Effector memory CD8-positive, alpha-beta T cell (primary cell): Measurements from ENCODE around the gene CCT3.

Source experiments
- ATAC-seq: fragments of 150-1000 bp; cut with Tn5 transposase; replicated peaks from 2 replicates; pipeline ENCODE4 v1.10.0; 2021; ENCODE audit warnings: mild to moderate bottlenecking, moderate library complexity
- DNase-seq, 3 experiments: peaks; one replicate each; pipeline ENCODE4 v3.0.0; 2021
- H3K27ac Mint-ChIP-seq, 2 donors: one replicate each; pipeline ENCODE4 v1.8.0; 2022; ENCODE audit warnings: mild to moderate bottlenecking in 2 of 2, mixed read lengths in 2 of 2, moderate library complexity in 2 of 2
- H3K27me3 Mint-ChIP-seq, 2 donors: one replicate each; pipeline ENCODE4 v1.8.0; 2022; ENCODE audit warnings: mixed read lengths in 2 of 2
- H3K36me3 Mint-ChIP-seq: one replicate; pipeline ENCODE4 v1.8.0; 2022; ENCODE audit warnings: mild to moderate bottlenecking, moderate library complexity, mixed read lengths; ENCODE audit not compliant: insufficient read depth
- H3K4me1 Mint-ChIP-seq, 2 donors: one replicate each; pipeline ENCODE4 v1.8.0; 2022; ENCODE audit warnings: low read depth in 2 of 2, mixed read lengths in 2 of 2
- H3K4me3 Mint-ChIP-seq, 2 donors: one replicate each; pipeline ENCODE4 v1.8.0; 2022; ENCODE audit warnings: mild to moderate bottlenecking in 2 of 2, mixed read lengths in 2 of 2, moderate library complexity in 2 of 2
- H3K9me3 Mint-ChIP-seq, 2 donors: one replicate each; pipeline ENCODE4 v1.8.0; 2022; ENCODE audit warnings: mixed read lengths in 2 of 2

CCT3 gene

DNA sequence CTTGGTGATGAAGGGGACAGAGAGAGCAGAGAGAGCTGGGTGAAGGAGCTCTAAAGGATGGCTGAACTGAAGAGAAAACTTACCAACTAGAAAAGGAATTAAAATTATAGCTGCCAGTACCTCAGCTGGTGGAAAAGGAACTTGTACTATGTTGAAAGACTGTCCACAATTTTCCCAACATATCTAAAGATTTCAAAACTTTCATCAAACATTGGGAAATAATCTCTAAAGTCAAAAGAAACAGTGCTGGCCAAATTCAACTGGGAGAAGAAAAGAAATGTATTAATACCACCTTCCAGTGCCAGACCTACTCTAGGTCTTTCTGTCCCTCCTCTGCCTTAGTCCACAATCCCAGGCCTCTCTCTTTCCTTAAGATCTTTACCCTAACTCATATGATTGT is 61.6 kb downstream of the CCT3 start:
- H3K4me3 Mint-ChIP-seq: no peak overlapping the region
- H3K36me3 Mint-ChIP-seq: peaks cover 74% of the 10 kb centered on the region
- no peaks in the 10 kb centered on the region for H3K27me3 Mint-ChIP-seq
- H3K4me1 Mint-ChIP-seq: peaks cover 12 to 13% of the 10 kb centered on the region in 2 donors
- no peaks in the 10 kb centered on the region for H3K9me3 Mint-ChIP-seq
- ATAC-seq: no peak
- no peak for DNase-seq
- H3K27ac Mint-ChIP-seq: no peak overlapping the region

DNA sequence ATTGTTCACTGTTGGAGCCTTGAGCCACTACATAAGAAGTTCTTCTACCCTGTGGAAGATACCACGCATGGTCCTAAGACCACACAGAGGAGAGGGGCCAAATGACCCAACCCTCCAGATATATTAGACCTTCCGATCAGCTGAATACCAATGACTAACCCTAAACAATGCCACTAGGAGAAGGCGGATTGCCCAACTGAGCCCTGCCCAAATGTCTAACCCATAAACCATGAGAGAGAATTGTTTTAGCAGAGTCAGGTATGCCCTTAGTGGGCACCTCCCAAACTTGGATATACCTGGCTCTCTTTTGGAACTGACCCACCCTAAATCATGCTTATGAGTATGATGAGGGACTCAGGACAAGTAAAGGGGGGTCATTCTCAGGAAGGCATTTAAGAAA is 67.8 kb downstream of the CCT3 start:
- Mint-ChIP-seq H3K27me3 (no peaks in the 10 kb centered on the region), H3K36me3 (peaks cover 95% of the 10 kb centered on the region), H3K4me1 (peaks cover 0 to 5% of the 10 kb centered on the region in 2 donors), H3K9me3 (no peaks in the 10 kb centered on the region), H3K27ac (no peak overlapping the region), H3K4me3 (no peak overlapping the region)
- DNase-seq (no peak), ATAC-seq (no peak)

DNA sequence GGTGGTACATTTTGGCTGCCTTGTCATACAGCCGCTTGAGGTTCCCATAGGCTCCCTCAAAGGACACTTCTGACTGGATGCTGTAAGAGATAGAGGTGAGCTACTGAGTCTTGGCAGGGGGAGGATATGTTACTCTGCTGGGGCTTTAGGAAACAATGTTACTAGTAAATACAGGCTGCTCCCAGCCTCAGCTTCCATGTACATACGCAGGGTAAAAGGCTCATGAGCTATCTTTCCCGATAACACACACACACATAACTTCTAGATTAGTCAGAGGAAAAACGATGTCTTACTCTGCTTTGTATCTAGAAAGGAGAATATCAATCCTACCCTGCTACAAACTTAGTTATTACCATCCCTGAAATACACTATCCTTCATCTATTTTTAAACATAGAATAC is 69.8 kb downstream of the CCT3 start:
- ATAC-seq: no peak
- Mint-ChIP-seq H3K27ac (no peak overlapping the region), H3K36me3 (peaks cover 95% of the 10 kb centered on the region), H3K4me1 (peaks cover 0 to 5% of the 10 kb centered on the region in 2 donors), H3K4me3 (no peak overlapping the region), H3K27me3 (no peaks in the 10 kb centered on the region), H3K9me3 (no peaks in the 10 kb centered on the region)
- DNase-seq: no peak

DNA sequence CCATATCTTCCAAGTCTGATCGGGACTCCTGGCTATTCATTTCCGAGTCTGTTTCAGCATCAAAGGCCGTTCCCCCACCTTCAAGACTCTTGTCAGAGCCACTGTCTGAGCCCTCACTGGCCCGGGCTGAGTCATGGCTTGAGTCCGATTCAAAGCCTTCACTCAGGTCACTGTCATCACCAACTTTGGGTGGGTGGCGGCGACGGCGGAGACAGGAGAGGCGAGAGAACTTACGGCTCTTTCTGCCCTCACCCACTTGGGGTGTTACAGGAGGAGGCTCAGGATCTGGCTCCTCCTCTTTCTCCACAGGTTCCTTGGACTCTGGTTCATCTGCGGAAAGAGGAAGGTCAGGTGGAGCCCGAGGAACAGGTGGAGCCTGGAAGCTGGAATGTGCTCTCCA is 72.0 kb downstream of the CCT3 start:
- Mint-ChIP-seq H3K4me3 (no peak overlapping the region), H3K36me3 (peaks cover 95% of the 10 kb centered on the region), H3K4me1 (peaks cover 0 to 5% of the 10 kb centered on the region in 2 donors), H3K27ac (no peak overlapping the region), H3K27me3 (no peaks in the 10 kb centered on the region), H3K9me3 (no peaks in the 10 kb centered on the region)
- ATAC-seq: no peak
- no peak for DNase-seq

DNA sequence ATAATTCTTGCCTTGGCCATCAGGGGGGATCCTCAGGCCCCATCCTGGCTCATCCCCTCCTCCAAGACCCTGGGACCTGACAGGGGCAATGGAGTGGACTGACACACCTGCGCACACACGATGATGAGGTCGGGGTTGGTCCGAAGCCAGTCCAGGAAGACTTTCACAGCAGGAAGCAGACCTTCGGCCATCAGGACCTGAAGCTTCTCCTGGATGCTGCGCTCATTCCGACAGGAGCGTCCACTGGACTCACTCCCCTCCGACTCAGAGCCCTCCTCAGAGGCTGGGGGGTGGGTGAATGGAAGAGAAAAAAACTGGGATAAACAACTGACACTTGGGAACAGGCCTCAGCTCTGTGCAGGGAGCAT is 74.8 kb downstream of the CCT3 start:
- DNase-seq: no peak
- H3K9me3 Mint-ChIP-seq: no peaks in the 10 kb centered on the region
- no peaks in the 10 kb centered on the region for H3K27me3 Mint-ChIP-seq
- no peak overlapping the region for H3K4me3 Mint-ChIP-seq
- no peak for ATAC-seq
- H3K36me3 Mint-ChIP-seq: peaks cover 92% of the 10 kb centered on the region
- H3K4me1 Mint-ChIP-seq: peaks cover 0 to 10% of the 10 kb centered on the region in 2 donors
- no peak overlapping the region for H3K27ac Mint-ChIP-seq

DNA sequence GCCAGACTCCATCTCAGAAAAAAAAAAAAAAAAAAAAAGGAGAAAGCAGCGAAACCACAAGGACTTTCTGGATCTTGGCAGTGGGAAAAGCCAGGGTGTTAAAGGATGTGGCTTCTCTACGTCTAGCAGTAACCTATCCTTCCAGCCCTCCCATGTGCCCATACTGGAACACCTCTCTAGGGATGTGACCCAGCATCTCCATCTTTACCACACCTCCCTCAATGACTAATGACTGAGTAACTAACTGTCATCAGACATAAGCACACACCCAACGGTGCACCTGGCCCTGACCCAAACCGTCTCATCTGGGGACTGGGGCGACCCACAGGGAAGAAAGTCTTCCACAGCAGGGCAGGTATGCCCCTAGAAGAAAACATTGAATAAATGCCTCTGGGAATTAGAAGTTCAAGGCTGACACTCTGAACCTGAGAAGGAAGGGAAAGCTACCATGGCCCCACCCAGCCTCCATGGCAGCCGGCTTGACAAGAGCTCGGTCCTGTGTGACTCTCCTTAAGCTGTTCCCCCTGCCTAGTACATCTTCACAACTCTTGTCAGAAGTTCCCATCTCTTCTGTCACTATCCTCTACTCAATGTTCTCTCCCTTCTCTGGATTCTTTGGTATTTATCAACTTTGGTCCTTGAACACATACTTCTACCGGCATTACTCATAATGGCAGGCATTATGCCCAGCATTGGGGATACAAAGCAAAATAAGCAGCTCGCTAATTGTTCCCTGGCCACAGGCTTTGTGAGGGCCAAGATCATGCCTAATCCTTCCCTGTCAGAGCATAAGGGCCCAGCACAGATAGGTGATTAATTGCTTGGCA is 75.4 kb downstream of the CCT3 start:
- DNase-seq (no peak), ATAC-seq (no peak)
- Mint-ChIP-seq H3K4me3 (no peak overlapping the region), H3K27me3 (no peaks in the 10 kb centered on the region), H3K36me3 (peaks cover 91% of the 10 kb centered on the region), H3K4me1 (peaks cover 0 to 10% of the 10 kb centered on the region in 2 donors), H3K9me3 (no peaks in the 10 kb centered on the region), H3K27ac (no peak overlapping the region)

DNA sequence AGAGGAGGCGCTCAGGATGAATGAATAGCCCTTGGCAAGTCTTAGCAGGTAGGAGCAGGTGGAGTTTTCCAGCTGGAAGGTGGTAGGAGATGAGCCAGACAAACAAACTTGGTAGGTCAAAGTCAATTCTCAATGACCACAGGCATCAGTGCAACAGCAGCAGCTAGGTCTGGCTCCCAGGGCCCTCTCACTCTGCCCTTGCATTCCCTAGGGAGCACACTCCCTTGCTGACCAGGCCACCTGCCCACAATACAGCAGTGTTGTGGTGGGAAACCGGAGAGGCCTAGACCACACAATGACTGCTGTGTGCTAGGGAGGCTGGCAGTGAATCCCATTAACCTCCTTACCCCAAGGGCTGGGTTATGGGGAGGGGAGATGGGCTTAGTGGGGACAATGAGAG is 77.2 kb downstream of the CCT3 start:
- H3K27ac Mint-ChIP-seq: peak overlapping the region; percentile 12 to 89
- peaks cover 92% of the 10 kb centered on the region for H3K36me3 Mint-ChIP-seq
- no peaks in the 10 kb centered on the region for H3K9me3 Mint-ChIP-seq
- ATAC-seq: no peak
- H3K4me3 Mint-ChIP-seq: no peak overlapping the region
- H3K27me3 Mint-ChIP-seq: no peaks in the 10 kb centered on the region
- H3K4me1 Mint-ChIP-seq: peaks cover 0 to 9% of the 10 kb centered on the region in 2 donors
- no peak for DNase-seq

DNA sequence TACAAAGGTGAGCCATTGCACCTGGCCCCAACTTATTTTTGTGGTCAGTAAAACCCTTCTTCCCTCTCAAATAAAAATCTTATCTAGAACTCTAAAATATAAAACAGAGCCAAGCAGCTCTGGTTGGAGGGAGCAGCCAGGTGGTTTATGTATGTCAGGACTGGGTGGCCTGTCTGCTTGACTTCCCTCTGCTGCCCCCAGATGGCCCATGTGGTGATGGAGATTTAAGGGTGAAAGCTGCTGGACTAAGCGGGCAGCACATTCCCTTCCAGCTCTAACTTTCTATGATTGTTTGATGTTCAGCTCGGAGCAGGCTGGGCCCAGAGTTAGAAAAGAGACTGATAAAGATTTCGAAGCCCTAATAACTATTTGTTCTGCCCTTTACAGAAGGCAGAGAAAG is 78.3 kb downstream of the CCT3 start:
- Mint-ChIP-seq H3K9me3 (no peaks in the 10 kb centered on the region), H3K4me1 (peaks cover 0 to 5% of the 10 kb centered on the region in 2 donors), H3K4me3 (no peak overlapping the region), H3K27ac (peak overlapping the region in 1 of 2 donors; percentile 89), H3K27me3 (no peaks in the 10 kb centered on the region), H3K36me3 (peaks cover 89% of the 10 kb centered on the region)
- DNase-seq (no peak), ATAC-seq (no peak)
